Adrenal gland (tissue), 12 donors: ENCODE results near the gene NCR3LG1. TPM values are rescaled to one million over a fixed set of nuclear protein-coding genes. Genes with fewer than 3 reads are reported as not detected.

Source experiments
- DNase-seq, 7 donors: peaks; one replicate each; pipeline ENCODE4 v3.0.0-alpha.2; 2019 to 2020
- H3K27ac ChIP-seq, 5 donors: fragments of 200-600 bp; sonication (generic) in 4 of 5; 1 replicate in 3 of 5; 2 replicates in 2 of 5; pipeline versions ENCODE4 v1.5.1 to v1.8.0; 2016 to 2020; ENCODE audit warnings: mild to moderate bottlenecking in 1 of 5
- H3K27me3 ChIP-seq: fragments of 200-600 bp; 2 replicates; pipeline ENCODE4 v1.8.0; 2021
- H3K36me3 ChIP-seq, 2 donors: fragments of 200-600 bp; replicated peaks in 1 of 2; 1 replicate in 1 of 2; 2 replicates in 1 of 2; pipeline versions ENCODE4 v1.5.1 to v1.8.0; 2018 to 2022
- H3K4me1 ChIP-seq, 2 donors: fragments of 200-600 bp; replicated peaks in 1 of 2; 1 replicate in 1 of 2; 2 replicates in 1 of 2; pipeline versions ENCODE4 v1.5.1 to v1.8.0; 2018 to 2021
- H3K4me3 ChIP-seq, 4 donors: fragments of 200-600 bp; sonication (generic) in 3 of 4; one replicate each; pipeline ENCODE4 v1.5.1; 2016 to 2018
- H3K9me3 ChIP-seq, 3 donors: fragments of 200-600 bp; sonication (generic) in 1 of 3; replicated peaks in 1 of 3; 1 replicate in 2 of 3; 2 replicates in 1 of 3; pipeline versions ENCODE4 v1.5.1 to v1.8.0; 2016 to 2021
- CTCF ChIP-seq, 6 experiments: fragments of 450-650 bp in 4 of 6; fragments of 200-600 bp in 2 of 6; sonication (generic) in 1 of 6; IDR thresholded peaks; 1 replicate in 5 of 6; 2 replicates in 1 of 6; pipeline versions ENCODE4 v1.5.1 to v1.8.0; 2016 to 2021; ENCODE audit warnings: antibody characterized with exemption in 6 of 6, mild to moderate bottlenecking in 2 of 6, moderate library complexity in 1 of 6
- POLR2A ChIP-seq, 2 donors: fragments of 450-650 bp; IDR thresholded peaks; one replicate each; pipeline ENCODE4 v1.6.1; 2017; ENCODE audit warnings: antibody characterized with exemption in 2 of 2, mild to moderate bottlenecking in 2 of 2, moderate library complexity in 1 of 2
- WGBS, 4 donors: extraction: QIAGEN DNeasy Blood & Tissue Kit in 2 of 4; methylation state at CpG; one replicate each; pipeline versions ENCODE4 v1.1.5 to v1.1.7; 2013 to 2017; 5-methylcytosine and 5-hydroxymethylcytosine counted together
- intact Hi-C, 2 donors: fragments of 100-400 bp; cut with DNase I; formaldehyde crosslinking; loops; one replicate each; pipeline versions ENCODE4 v1.14.1 to v1.15.0; 2022 to 2023
- polyA plus RNA-seq, 3 donors: library from polyadenylated mRNA; stranded (reverse); fragments of 200-250 nt in 2 of 3; fragments of 350-450 nt in 1 of 3; fragmentation: Illumina TruSeq in 1 of 3; extraction: RNeasy Lipid Tissue Mini Kit (QIAGEN cat#74804) in 1 of 3; gene quantifications; one replicate each; pipeline ENCODE4 v1.2.3, GENCODE V29; 2013 to 2014
- total RNA-seq, 9 donors: library from RNA; depleted of rRNA in 4 of 9; stranded (reverse); fragments of >200 nt in 4 of 9; fragments of 120-200 nt in 1 of 9; fragmentation: NEBNext Ultra II Directional in 1 of 9; extraction: Animal tissue kit (Norgen Biotek cat#: 25700) in 1 of 9; gene quantifications; one replicate each; pipeline versions ENCODE4 v1.1.0 to v1.2.4, GENCODE V29; 2013 to 2023
- donor health status: healthy with polysubstance abuse.
- donor health status: Bipolar disorder and iron deficiency.
- donor health status: DM: yes; HTN: yes; CAD: no.
- donor health status: DM: no; HTN: no; CAD: no.
- donor health status: DM: no; HTN: no; CAD: no.
- donor health status: DM: yes; HTN: yes; CAD: no.

The NCR3LG1 gene
- total and polyA plus RNA-seq, 12 donors = 0.13 to 10.1 (median 1.4) TPM

GRCh38 chr11:17314904-17315426, 36.6 kb upstream of the NCR3LG1 start:
- no peaks in the 10 kb centered on the region for H3K27me3 ChIP-seq
- TF ChIP-seq POLR2A (IDR thresholded peaks at IDR 0.05) = no peak
- no peak for TF ChIP-seq CTCF (IDR thresholded peaks at IDR 0.05)
- peaks cover 0 to 23% of the 10 kb centered on the region in 2 donors for H3K36me3 ChIP-seq
- intact Hi-C loops = no loop called here
- no peak overlapping the region for H3K27ac ChIP-seq
- DNase-seq = no peak
- no peak overlapping the region for H3K4me3 ChIP-seq
- H3K9me3 ChIP-seq = no peaks in the 10 kb centered on the region
- no peaks in the 10 kb centered on the region for H3K4me1 ChIP-seq
- 87 to 100% (median 91%) methylated on average over 1 of the region's 1 CpG for WGBS, 4 donors

DNA sequence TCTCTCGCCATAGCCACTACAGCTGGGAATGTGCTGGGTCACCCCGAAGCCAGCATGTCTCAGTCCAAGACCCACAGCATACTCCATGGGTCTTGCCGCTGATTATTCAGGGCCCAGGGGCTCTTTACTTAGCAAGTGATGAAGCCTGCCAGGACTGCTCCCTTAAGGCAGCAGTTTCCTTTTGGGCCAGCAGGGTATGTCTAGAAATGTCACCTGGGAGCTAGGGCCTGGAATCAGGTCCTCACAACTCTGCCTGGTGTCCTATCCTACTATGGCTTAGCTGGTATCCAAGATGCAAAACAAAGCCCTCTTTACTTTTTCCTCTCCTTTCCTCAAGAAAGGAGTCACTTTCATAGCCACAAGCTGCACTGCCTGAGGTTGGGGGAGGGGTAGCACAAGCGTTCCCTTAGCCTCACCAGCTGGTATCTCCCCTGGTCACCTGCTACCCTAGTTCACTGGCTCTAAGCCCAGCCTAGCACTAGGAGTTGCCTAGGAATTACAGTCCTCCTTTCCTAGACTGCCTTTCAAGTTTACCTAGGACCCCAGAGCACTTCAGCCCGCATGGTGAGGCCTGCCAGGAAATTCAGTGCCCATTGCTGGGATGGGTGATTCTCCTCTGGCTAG, 22.6 kb upstream of the NCR3LG1 start:
- Histone ChIP-seq H3K4me3 (no peak overlapping the region), H3K27me3 (no peaks in the 10 kb centered on the region), H3K27ac (no peak overlapping the region), H3K36me3 (peaks cover 0 to 10% of the 10 kb centered on the region in 2 donors), H3K9me3 (no peaks in the 10 kb centered on the region), H3K4me1 (no peaks in the 10 kb centered on the region)
- intact Hi-C loops = no loop called here
- TF ChIP-seq CTCF (IDR thresholded peaks at IDR 0.05) (no peak), POLR2A (IDR thresholded peaks at IDR 0.05) (no peak)
- WGBS, 4 donors = 94 to 100% (median 99%) methylated on average over 4 to 5 of the region's 5 CpGs
- no peak for DNase-seq

GRCh38 chr11:17331669-17332068, 19.9 kb upstream of the NCR3LG1 start:
- intact Hi-C loops = no loop called here
- Histone ChIP-seq H3K4me3 (no peak overlapping the region), H3K4me1 (no peaks in the 10 kb centered on the region), H3K36me3 (peaks cover 0 to 10% of the 10 kb centered on the region in 2 donors), H3K9me3 (no peaks in the 10 kb centered on the region), H3K27me3 (no peaks in the 10 kb centered on the region), H3K27ac (no peak overlapping the region)
- WGBS, 4 donors = 73 to 85% (median 83%) methylated on average over 2 of the region's 2 CpGs
- DNase-seq = no peak
- TF ChIP-seq POLR2A (IDR thresholded peaks at IDR 0.05) (no peak), CTCF (IDR thresholded peaks at IDR 0.05) (no peak)

DNA sequence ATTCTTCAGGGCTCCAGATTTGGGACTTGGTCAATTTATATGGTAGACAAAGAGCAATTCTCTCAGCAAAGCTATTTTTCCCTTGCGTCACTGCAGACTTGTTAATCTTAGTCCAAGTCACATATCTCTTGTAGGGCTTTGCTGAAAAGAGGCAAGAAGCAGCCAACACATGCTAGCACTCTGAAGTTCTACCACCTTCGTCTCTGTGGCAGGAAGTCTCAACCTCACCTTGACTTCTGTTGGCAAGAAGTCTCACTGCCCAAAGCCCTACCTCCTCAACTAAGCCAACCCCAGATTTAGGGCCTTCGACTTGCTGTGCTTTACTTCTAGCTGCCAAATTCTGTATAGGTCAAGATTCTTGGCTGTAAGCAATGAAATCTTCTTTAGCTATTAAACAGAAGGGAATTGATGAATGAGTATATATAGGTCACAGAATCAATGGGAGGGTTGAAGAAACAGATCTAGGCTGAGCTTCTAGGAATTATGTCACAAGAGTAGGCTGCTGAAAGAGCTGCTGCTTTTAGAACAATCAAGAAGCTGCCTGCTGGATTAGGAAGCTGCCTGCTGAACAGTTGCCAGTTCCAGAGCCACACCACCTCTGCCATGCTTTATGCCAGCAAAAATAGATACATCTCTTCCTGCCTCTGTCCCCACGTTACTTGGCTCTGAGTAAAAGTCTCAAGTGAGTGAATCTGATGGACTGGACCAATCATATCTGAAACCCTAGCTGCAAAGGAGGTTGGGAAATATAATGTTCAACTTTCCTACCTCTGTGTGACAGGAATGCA, 17.6 kb upstream of the NCR3LG1 start:
- TF ChIP-seq POLR2A (IDR thresholded peaks at IDR 0.05) (no peak), CTCF (IDR thresholded peaks at IDR 0.05) (no peak)
- DNase-seq = no peak
- H3K4me3 ChIP-seq = no peak overlapping the region
- H3K36me3 ChIP-seq = peaks cover 0 to 10% of the 10 kb centered on the region in 2 donors
- H3K27me3 ChIP-seq = no peaks in the 10 kb centered on the region
- intact Hi-C loops = no loop called here
- no peaks in the 10 kb centered on the region for H3K9me3 ChIP-seq
- H3K27ac ChIP-seq = no peak overlapping the region
- no peaks in the 10 kb centered on the region for H3K4me1 ChIP-seq
- WGBS, 4 donors = 85 to 90% (median 87%) methylated on average over 4 of the region's 4 CpGs
